Panc1 (cell line): ENCODE measurements around the gene FBP1. TPM values are rescaled to one million over a fixed set of nuclear protein-coding genes. Genes with fewer than 3 reads are reported as not detected.

Source experiments
- ATAC-seq: fragments of 200-7000 bp; cut with Tn5 transposase; 2 replicates; pipeline ENCODE4 v1.9.1; 2020; ENCODE audit warnings: mild to moderate bottlenecking, moderate library complexity
- BruUV-seq: library from RNA; stranded (reverse); fragments of 400-500 nt; replicated peaks from 2 replicates; lab custom pipeline; 2021; lab: Mats Ljungman, UMichigan
- CTCF ChIA-PET: fragments of 300-600 bp; sonication (Branson Sonifier 250); formaldehyde crosslinking; loops from one replicate; lab custom pipeline; 2022; ENCODE audit warnings: antibody characterized with exemption; lab: Charles Lee
- POLR2A ChIA-PET: fragments of 300-600 bp; sonication (Branson Sonifier 250); formaldehyde crosslinking; loops from one replicate; lab custom pipeline; 2022; ENCODE audit warnings: antibody characterized with exemption; lab: Charles Lee
- DNase-seq: peaks from one replicate; pipeline ENCODE4 v3.0.0-alpha.2; 2010; ENCODE audit warnings: low read depth, low spot score
- H3K27ac ChIP-seq: 2 replicates; pipeline ENCODE4 v1.5.1; 2011; ENCODE audit warnings: mild to moderate bottlenecking, low read length, inconsistent platforms
- H3K27me3 ChIP-seq: fragments of 200-500 bp; sonication (Bioruptor generic); 2 replicates; pipeline ENCODE4 v1.6.0; 2014; ENCODE audit warnings: low read length, inconsistent platforms; ENCODE audit not compliant: control insufficient read depth, insufficient read depth
- H3K36me3 ChIP-seq: fragments of 200-500 bp; sonication (Bioruptor generic); 2 replicates; pipeline ENCODE4 v1.5.1; 2014; ENCODE audit warnings: inconsistent platforms, mild to moderate bottlenecking, low read length, moderate library complexity; ENCODE audit not compliant: control insufficient read depth, insufficient read depth
- H3K4me1 ChIP-seq: 2 replicates; pipeline ENCODE4 v1.5.1; 2011; ENCODE audit warnings: inconsistent platforms, mild to moderate bottlenecking, low read length, moderate library complexity; ENCODE audit not compliant: control insufficient read depth, insufficient read depth
- H3K4me3 ChIP-seq, 2 experiments: 2 replicates each; pipeline ENCODE4 v1.5.1; 2011 to 2012; ENCODE audit warnings: low read depth in 2 of 2, low read length in 2 of 2, mild to moderate bottlenecking in 2 of 2, inconsistent platforms in 1 of 2, moderate library complexity in 1 of 2
- H3K9me3 ChIP-seq: fragments of 200-500 bp; sonication (Bioruptor generic); 2 replicates; pipeline ENCODE4 v1.5.1; 2014; ENCODE audit warnings: low read depth, mild to moderate bottlenecking, inconsistent platforms, low read length, moderate library complexity; ENCODE audit not compliant: control insufficient read depth, insufficient read depth
- POLR2AphosphoS5 ChIP-seq: IDR thresholded peaks from 2 replicates; pipeline ENCODE4 v1.6.1; 2012; ENCODE audit warnings: mild to moderate bottlenecking, low read depth, low read length, moderate library complexity
- SIN3A ChIP-seq: IDR thresholded peaks from 2 replicates; pipeline ENCODE4 v1.6.1; 2012; ENCODE audit warnings: low read depth, mild to moderate bottlenecking, low read length, moderate library complexity, borderline replicate concordance; ENCODE audit not compliant: insufficient read depth
- TCF7L2 ChIP-seq: IDR thresholded peaks from 2 replicates; pipeline ENCODE4 v1.6.1; 2011; ENCODE audit warnings: mild to moderate bottlenecking, low read depth, low read length, inconsistent platforms
- in situ Hi-C: cut with HindIII; loops from 2 replicates; pipeline ENCODE4 v1.10.0; 2016; ENCODE audit warnings: low sequenced_read_pairs, low pct_unique_long_range_greater_than_20kb
- intact Hi-C: fragments of 100-400 bp; cut with micrococcal nuclease; formaldehyde crosslinking; loops from one replicate; pipeline ENCODE4 v1.10.0; 2022; ENCODE audit not compliant: unreplicated experiment
- total RNA-seq: library from RNA; stranded (reverse); gene quantifications from one replicate; pipeline ENCODE4 v1.2.1, GENCODE V29; 2021; ENCODE audit not compliant: unreplicated experiment
- TF ChIP-seq, protein P1 (sequence below), 2 experiments: IDR thresholded peaks; 2 replicates each; pipeline ENCODE4 v1.6.1; 2011 to 2012; ENCODE audit warnings: low read depth in 2 of 2, control low read depth in 1 of 2, low read length in 1 of 2, mild to moderate bottlenecking in 1 of 2, moderate library complexity in 1 of 2; ENCODE audit not compliant: insufficient read depth in 1 of 2
- TF ChIP-seq, protein P2 (sequence below): fragments of 450-650 bp; IDR thresholded peaks from 2 replicates; pipeline ENCODE4 v1.5.1; 2017; ENCODE audit warnings: mild to moderate bottlenecking

Gene FBP1
- total RNA-seq, 1 experiment from 2014 or later = 0.36 TPM

DNA sequence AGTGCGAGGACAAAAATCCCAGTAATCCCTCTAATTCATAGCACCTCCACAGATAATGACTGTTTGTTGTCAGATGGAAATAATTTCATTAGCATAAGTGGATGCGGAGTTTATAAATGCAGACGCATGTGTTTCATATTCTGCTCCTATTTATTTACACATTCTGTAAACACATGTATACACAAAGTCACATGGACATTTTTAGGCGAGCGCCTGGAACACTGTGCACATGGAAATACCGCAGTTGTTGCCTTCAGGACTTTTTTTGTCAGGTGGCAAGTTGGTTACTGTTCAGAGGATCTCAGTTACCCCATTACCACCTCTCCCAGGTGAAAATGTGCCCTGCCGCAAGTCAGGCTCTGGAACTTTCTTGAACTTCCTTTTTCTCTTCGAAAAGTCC is 40.3 kb upstream of the FBP1 start:
- CTCF ChIA-PET = interaction anchor here (0.5 to 1.1 kb wide), 3 partner anchors 448 to 986 kb away, joined by 3 to 5 read pairs (median 4); no protein-coding TSS in a partner anchor
- Histone ChIP-seq H3K9me3 (no peaks in the 10 kb centered on the region), H3K4me3 (no peak overlapping the region), H3K4me1 (0 out of 2 replicates have a peak, but pooled peaks cover 2% of the 10 kb centered on the region), H3K27me3 (no peaks in the 10 kb centered on the region), H3K27ac (no peak overlapping the region; the same call in 1 of the 2 replicates), H3K36me3 (no peaks in the 10 kb centered on the region)
- no peak for ATAC-seq
- POLR2A ChIA-PET = interaction anchor here (0.6 kb wide), 1 partner anchor 639 kb away, joined by 3 read pairs; no protein-coding TSS in a partner anchor
- no peak for TF ChIP-seq TCF7L2
- no peak for TF ChIP-seq SIN3A
- TF ChIP-seq, protein P1, sequence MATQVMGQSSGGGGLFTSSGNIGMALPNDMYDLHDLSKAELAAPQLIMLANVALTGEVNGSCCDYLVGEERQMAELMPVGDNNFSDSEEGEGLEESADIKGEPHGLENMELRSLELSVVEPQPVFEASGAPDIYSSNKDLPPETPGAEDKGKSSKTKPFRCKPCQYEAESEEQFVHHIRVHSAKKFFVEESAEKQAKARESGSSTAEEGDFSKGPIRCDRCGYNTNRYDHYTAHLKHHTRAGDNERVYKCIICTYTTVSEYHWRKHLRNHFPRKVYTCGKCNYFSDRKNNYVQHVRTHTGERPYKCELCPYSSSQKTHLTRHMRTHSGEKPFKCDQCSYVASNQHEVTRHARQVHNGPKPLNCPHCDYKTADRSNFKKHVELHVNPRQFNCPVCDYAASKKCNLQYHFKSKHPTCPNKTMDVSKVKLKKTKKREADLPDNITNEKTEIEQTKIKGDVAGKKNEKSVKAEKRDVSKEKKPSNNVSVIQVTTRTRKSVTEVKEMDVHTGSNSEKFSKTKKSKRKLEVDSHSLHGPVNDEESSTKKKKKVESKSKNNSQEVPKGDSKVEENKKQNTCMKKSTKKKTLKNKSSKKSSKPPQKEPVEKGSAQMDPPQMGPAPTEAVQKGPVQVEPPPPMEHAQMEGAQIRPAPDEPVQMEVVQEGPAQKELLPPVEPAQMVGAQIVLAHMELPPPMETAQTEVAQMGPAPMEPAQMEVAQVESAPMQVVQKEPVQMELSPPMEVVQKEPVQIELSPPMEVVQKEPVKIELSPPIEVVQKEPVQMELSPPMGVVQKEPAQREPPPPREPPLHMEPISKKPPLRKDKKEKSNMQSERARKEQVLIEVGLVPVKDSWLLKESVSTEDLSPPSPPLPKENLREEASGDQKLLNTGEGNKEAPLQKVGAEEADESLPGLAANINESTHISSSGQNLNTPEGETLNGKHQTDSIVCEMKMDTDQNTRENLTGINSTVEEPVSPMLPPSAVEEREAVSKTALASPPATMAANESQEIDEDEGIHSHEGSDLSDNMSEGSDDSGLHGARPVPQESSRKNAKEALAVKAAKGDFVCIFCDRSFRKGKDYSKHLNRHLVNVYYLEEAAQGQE (IDR thresholded peaks at IDR 0.05; ENCODE audit: insufficient read depth in 1 of 2, low read depth in 2 of 2, low read length in 1 of 2) = no peak
- TF ChIP-seq POLR2AphosphoS5 = no peak
- TF ChIP-seq, protein P2, sequence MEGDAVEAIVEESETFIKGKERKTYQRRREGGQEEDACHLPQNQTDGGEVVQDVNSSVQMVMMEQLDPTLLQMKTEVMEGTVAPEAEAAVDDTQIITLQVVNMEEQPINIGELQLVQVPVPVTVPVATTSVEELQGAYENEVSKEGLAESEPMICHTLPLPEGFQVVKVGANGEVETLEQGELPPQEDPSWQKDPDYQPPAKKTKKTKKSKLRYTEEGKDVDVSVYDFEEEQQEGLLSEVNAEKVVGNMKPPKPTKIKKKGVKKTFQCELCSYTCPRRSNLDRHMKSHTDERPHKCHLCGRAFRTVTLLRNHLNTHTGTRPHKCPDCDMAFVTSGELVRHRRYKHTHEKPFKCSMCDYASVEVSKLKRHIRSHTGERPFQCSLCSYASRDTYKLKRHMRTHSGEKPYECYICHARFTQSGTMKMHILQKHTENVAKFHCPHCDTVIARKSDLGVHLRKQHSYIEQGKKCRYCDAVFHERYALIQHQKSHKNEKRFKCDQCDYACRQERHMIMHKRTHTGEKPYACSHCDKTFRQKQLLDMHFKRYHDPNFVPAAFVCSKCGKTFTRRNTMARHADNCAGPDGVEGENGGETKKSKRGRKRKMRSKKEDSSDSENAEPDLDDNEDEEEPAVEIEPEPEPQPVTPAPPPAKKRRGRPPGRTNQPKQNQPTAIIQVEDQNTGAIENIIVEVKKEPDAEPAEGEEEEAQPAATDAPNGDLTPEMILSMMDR = no peak
- intact Hi-C loops (no loop called here), in situ Hi-C loops (no loop called here)
- DNase-seq = no peak
- no TSS peak for BruUV-seq

DNA sequence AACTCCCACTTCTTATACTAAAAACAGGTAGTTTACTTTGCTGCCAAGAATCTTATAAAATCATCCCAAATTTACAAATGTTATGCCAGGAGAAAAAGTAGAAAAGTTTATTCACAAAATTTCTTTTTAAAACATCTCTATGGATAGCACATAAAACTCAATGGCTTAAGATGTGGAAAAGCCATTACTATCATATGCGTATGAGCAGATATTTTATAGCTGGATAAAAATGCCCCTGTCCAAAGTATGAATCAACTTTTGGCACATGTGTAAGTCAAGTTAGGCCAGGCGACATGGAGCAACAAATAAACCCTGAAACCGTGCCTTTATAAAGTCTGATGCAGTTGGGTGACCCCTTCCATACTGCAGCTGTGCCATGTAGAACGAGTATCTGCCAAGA is 38.6 kb upstream of the FBP1 start:
- H3K4me1 ChIP-seq = 0 out of 2 replicates have a peak, but pooled peaks cover 2% of the 10 kb centered on the region
- no peaks in the 10 kb centered on the region for H3K36me3 ChIP-seq
- in situ Hi-C loops (no loop called here), intact Hi-C loops (no loop called here)
- H3K9me3 ChIP-seq = no peaks in the 10 kb centered on the region
- no TSS peak for BruUV-seq
- TF ChIP-seq, protein P1 (IDR thresholded peaks at IDR 0.05; ENCODE audit: insufficient read depth in 1 of 2, low read depth in 2 of 2, low read length in 1 of 2) = no peak
- no peak for TF ChIP-seq POLR2AphosphoS5
- TF ChIP-seq, protein P2 = no peak
- POLR2A ChIA-PET = no interaction called here
- DNase-seq (no peak), ATAC-seq (no peak)
- CTCF ChIA-PET = no interaction called here
- no peak overlapping the region for H3K27ac ChIP-seq
- no peaks in the 10 kb centered on the region for H3K27me3 ChIP-seq
- H3K4me3 ChIP-seq = no peak overlapping the region
